Raji (cell line): ENCODE measurements around the gene EAF2.

Experiments
- POLR2A ChIP-seq: IDR thresholded peaks from 2 replicates; pipeline ENCODE4 v1.6.1; 2011; ENCODE audit warnings: low read depth, low read length, control low read depth; ENCODE audit not compliant: insufficient read depth

The EAF2 gene

DNA sequence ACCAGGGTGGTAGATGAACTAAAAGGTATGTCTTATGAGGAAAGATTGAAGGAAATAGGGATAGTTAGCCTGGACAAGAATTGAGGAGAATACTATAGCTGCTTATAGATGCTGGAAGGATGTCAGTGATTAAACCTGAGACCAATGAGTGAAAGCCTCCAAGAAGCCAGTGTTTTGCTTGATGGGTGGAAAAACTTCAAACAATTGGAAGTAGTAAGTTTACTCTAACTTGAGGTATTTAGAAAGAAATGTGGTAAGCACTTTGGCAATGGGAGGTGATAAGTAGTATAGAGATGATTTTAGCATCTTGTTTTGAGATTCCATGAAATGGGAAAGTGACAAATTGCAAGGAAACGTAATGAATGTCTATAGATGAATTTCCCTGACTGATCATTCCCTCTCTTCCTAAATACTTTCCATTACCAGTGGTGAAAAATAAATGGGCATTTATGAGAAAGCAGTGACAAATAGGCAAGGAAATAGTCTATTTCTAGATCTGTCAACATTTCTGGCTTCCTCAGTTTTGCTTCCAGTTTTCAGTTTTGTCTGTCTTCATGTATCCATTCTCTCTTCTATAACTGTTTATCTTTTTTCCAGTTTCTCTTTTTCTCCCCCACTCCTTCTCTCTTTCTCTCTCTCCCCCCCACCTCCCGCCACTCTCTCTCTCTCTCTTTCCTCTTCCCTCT is 78.4 kb downstream of the EAF2 start:
- no peak for TF ChIP-seq POLR2A

DNA sequence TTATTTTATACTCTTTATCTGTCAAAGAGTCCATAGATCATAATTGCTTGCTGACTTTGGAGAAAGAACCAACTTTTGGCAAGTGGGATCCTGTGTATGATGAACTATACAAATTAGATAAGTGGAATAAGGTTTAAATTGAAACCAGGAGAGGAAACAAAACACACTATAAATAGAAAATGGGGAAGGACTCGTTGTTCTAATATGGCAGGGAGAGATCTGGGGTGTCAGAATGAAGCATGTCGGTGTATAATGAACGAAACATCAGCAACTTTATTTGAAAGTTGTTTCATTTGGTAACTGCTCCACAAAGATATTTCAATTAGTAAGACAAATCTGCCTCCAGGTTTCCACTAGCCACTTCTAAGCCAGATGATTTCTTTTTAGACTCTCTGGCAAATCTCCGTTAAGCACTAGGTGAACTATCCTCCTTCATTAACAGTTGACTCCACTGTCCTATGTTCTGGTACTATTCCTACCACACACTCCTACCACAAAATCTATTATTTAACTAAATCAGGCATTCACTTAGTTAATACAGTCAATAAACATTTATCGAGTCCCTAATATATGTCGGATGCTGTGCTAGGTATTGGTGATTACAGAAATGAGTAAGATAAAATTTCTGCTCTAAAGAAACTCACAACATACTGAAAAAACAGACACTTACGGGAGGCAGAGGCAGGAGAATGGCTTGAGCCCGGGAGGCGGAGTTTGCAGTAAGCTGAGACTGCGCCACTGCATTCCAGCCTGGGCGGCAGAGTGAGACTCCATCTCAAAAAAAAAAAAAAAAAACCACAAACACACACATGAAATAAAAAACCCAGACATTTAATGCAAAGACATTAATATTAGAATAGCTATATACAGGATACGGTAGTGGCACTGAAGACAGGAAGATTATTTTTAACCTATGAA is 79.3 kb downstream of the EAF2 start:
- no peak for TF ChIP-seq POLR2A

DNA sequence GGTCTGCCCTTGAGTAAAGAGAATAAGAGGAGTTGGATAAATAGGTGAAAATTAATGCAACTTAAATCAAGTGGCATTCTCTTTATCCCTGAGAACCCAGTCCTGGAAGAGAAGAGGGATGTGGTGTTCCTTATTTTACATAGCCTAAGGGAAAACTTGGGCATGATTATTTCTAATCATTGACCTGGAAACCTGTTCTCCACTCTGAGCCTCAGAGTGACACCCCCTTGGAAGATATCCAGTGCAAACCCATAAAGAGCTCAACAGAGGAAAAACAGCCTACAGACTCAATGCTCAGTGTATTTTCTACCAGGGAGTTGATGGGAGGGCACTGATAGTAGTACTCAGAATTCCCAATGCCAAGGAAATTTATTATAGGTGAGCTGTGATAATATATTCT is 81.2 kb downstream of the EAF2 start:
- TF ChIP-seq POLR2A, result no peak

DNA sequence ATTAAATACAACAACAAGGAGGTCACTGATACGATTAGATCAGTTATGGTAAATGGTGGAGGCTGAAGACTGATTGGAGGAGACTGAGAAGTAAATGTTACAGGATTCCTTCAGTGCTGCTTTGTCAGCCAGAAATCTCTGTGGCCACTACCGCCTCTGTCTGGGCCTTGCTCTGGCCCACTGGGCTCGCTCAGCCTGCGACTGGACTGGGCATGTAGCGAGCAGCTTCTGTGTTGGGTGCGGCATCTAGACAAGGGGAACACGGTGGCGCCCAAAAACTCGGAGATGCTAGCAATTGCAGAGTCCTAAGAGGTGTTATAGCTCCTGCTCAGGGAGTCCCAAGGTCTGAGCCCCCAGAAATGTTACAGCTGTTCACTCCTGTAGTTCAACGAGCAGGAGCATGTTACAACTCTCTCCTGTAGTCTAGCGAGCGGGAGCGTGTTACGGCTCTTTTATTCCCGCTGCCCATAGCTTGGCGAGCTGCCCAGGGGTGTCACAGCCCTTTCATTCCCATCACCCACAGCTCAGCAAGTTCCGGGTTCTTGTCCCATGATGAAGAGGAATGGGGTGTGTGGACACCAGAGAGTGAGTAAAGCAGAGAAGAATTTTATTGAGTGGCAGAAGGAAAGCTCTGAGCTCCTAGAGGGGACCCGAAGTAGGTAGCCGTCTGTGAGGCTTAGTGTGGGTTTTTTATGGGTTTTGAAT is 83.9 kb downstream of the EAF2 start:
- no peak for TF ChIP-seq POLR2A

DNA sequence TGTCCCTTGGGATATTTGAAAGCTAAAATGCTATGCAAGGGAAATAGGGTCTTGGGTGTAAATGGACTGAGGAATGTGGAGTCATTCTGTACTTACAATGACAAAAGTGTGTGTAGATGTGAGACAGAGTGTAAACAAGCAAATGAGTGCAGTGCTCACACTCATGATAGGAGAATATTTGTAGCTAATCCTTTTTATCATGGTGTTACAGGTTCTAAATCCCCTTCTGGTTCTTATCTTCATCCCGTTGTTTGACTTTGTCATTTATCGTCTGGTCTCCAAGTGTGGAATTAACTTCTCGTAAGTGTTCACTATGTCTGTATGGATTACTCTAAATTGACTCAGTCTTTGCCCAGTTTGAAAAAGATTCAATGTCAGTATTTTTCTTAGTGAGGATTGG is 89.7 kb downstream of the EAF2 start:
- no peak for TF ChIP-seq POLR2A

DNA sequence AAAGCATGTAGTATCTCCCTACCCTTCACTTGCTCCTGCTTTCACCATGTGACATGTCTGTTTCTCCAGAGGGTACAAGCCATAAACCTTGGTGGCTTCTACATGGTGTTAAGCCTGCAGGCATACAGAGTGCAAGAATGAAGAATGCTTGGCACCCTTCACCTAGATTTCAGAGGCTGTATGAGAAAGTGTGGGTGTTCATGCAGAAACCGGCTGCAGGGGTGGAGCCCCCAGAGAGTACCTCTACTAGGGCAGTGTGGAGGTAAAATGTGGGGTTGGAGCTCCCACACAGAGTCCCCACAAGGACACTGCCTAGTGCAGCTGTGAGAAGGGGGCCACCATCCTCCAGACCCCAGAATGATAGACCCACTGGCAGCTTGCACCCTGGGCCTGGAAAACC is 91.4 kb downstream of the EAF2 start:
- no peak for TF ChIP-seq POLR2A
